ENCODE data around the gene GAGE12D.
"Not testable (repeated sequence)": the region's sequence is repeated elsewhere in the genome, so short reads cannot be mapped to it uniquely, and the experiment has no call there.

- TF ChIP-seq CTCF, POLR2A (IDR thresholded peaks at IDR 0.05): not testable (repeated sequence)
Measured at GRCh38 chrX:49550989-49551388, 9.5 kb downstream of the GAGE12D start, which contains the start of gene GAGE12E.
